HG03378 (cell line): ENCODE results near the gene CALHM4.

Experiments used
- ATAC-seq: cut with Tn5 transposase; IDR thresholded peaks from one replicate; pipeline ENCODE4 v1.9.1; 2021; ENCODE audit warnings: mild to moderate bottlenecking, moderate library complexity; ENCODE audit not compliant: unreplicated experiment

Gene CALHM4

DNA sequence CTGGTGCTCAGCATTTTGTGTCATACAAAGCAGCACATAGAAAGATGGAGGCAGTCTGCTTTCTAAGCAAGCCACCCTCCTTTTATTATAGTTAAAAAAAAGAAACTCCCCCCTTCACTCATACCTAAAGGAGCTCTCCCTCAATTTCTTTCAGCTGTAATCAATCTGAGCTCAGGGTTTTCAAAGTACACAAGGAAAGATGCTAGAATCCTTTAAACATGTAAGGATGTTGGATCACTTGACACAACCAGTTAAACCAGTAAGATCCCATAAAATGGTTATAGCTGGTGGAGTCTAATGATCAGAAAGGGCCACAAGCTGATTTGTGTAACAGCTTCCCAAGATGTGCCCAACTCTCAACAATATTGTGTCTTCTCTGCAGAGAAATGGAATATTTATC, at the start of gene CALHM4:
TSS of gene CALHM4 (plus strand) at position 301 of the 400 bp plus-strand sequence. CDS start at position 344, 43 bp downstream.
- ATAC-seq, result no peak

GRCh38 chr6:116507324-116507723, 46.2 kb upstream of the CALHM4 start:
- ATAC-seq, result no peak

DNA sequence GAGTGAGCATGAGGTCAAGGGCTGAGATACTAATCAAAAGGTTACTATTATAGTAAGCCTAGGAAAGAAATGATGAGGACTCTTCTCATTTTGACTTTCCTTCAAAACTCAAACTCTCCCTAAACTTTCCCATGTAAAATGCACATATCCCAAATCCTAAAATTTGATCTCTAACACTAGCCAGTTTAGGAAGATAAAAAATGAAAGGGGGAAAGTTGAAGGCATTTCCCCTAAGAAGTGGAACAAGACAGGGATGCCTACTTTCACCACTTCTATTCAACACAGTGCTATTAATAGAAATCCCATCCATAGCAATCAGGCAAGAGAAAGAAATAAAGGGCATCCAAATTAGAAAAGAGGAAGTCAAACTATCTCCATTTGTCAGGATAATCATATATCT, 45.0 kb upstream of the CALHM4 start:
- no peak for ATAC-seq

- ATAC-seq, result no peak
These were observed 42.0 kb upstream of the CALHM4 start, which contains the start of gene CALHM5 for GRCh38 chr6:116511424-116512110. Gene CALHM5 (plus strand): TSS chr6:116511639. CDS start chr6:116511697, 58 bp downstream.

- no peak for ATAC-seq
These were observed 41.4 kb upstream of the CALHM4 start for GRCh38 chr6:116512111-116512559.

GRCh38 chr6:116512734-116513133, 40.8 kb upstream of the CALHM4 start:
- no peak for ATAC-seq

DNA sequence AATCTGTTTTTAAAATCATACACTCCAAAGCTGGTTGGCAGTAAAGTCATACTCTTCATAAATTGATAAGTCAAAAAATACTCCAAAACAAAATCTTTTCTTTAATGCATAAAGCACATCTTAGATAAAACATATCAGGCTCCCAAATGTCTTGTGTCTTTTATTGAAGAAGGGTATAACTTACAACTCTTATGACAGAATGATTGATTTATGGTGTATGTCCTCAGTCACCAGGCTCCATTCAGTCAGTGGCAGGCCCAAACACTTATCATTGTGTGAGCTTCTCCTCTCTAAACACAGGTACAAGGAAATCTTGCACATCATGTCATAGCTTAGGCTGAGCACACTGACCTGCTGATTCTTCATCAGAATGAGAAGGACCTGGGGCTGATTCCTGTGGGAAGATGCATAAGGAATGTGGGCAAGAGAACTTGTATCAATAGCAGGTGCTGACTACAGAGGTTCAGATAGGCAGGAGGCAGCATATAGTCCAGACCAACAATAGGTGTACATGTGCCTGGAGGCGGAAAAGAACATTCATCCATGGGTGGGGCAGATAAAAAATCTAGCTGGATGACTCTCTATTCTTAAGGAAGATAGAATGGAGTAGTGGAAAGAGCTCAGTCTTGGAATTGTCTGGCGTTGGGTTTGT, 40.2 kb upstream of the CALHM4 start:
- ATAC-seq, result no peak

- ATAC-seq, result no peak
These were observed 39.4 kb upstream of the CALHM4 start for GRCh38 chr6:116514111-116514510.

GRCh38 chr6:116515141-116515540, 38.4 kb upstream of the CALHM4 start:
- no peak for ATAC-seq

GRCh38 chr6:116518621-116519368, 34.8 kb upstream of the CALHM4 start:
- ATAC-seq, result no peak

- ATAC-seq, result no peak
These were observed 30.7 kb upstream of the CALHM4 start for GRCh38 chr6:116522896-116523295.

DNA sequence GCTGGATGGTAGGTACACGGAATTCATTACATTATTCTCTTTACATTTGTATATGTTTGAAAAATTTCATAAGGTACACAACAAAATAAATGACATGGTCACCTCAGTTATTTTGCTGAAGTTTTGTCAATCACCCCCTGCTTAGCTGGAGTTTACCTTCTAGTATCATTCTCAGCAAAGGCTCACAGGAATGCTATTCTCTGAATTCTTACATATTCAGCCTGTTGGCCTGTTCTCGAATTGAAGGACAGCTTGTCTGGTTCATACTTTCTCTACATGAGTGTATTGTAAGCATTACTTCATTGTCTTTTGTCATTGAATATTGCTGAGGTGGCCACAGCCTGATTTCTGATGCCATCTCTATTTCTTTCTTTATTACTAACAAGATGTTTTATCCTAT, 29.3 kb upstream of the CALHM4 start:
- ATAC-seq, result no peak

DNA sequence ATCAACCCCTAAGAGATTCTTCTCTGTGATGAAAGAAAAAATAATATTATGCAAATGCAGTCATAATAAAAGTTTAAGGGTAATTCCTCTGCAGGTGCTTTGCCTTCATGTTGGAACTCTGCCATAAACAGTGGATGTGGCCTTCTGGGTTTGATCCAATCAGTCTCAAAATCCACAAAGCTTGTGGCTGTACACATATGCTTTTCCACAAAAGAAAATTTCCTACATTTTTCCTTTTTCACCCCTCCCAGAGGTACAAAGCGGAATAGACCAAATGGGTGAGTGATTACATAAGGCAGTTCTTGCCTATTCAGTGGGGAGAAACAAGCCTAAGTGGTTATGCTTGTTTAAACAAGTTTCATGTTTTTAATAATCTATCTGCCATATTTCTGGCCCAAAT, 25.4 kb upstream of the CALHM4 start:
- no peak for ATAC-seq

- no peak for ATAC-seq
These were observed 24.8 kb upstream of the CALHM4 start for GRCh38 chr6:116528780-116529179.

DNA sequence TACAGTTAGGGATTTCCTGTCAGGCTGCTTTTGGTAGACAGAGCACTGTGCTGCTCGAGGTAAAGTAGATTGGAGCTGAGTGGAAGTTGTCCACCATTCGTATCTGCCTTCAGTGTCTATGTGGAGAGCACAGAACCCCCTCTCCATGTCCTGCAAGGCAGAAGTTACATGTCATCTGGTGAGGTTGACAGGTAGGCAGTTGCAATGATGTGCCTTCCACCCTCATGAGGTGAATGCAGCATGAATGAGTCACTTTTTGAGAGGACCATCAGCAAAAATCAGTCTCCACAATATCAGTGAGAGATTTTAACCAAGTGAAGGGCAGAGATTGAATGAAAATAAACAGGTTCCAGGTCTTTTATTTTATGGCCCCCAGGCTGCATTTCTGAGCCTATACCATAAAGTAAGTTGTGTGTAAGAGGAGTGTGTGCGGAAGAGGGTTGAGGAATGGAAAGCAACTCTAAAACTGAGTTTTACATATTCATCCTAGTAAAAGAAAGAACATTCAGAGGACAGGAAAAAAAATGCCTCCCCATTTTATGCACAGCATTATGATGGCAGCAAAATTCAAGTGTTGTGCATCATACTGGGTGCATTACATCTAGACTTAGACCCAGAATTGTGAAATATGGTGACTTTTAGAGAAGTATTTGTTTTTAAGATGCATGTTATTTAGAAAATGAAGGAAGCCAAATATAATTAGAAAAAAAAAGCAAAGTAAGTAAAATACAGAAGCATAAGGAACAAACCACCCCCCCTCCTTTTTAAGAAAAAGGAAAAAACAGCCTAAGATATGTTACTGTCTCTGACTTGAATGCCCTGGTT, 23.9 kb upstream of the CALHM4 start:
- ATAC-seq, result no peak

DNA sequence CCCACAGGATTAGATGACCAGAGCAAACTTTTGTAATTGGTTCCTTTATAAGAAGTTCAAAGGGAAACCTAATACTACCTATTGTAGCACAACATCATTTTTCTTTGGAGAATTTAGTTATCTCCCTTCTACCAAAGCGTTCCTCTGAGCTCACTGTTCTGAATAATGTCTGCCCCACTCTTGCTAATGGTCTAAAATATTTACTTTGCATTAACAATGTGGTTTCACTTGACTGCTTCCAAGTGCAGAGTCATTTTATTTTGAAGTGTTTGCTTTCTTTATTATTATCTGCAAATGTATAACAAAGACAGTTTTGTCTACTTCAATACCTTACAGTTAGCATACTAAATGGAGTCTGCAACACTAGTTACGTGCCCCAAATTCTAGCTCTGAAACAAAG, 23.1 kb upstream of the CALHM4 start:
- ATAC-seq, result no peak

GRCh38 chr6:116531675-116532570, 21.6 kb upstream of the CALHM4 start:
- peak; percentile 83 for ATAC-seq

DNA sequence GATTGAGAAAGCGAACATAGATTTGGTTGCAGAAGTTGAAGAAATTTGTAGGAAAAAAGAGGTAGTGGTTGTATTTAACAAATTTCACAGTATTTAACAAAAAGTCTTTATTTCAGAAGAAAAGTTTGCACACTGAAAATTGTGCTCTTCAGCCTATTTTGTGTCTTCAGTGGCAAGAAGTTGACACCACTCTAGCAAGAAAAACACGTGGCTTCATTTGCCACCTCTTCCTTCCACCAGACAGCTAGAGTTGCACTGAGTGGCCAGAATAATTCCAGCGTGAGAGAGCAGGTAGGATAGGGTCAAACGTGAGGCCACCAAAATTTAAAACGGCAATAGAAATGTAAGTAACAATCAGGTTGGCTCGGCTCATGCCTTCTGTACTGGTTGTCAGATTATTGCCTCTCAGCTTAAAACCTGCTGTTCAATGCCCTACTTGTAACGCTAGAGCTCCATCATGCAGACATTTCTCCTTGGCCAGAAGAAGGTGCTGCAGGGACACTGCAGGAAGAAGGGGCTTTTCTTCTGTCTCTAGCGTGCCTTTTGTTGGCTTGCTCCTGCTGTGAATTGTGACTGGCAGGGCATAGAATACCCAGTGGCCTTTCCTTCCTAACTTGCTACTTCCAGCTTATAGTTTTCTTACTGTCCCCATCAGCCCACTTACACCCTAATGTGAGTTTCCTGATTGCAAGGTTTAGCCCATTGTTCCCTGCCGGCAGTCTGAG, 20.2 kb upstream of the CALHM4 start:
- no peak for ATAC-seq

DNA sequence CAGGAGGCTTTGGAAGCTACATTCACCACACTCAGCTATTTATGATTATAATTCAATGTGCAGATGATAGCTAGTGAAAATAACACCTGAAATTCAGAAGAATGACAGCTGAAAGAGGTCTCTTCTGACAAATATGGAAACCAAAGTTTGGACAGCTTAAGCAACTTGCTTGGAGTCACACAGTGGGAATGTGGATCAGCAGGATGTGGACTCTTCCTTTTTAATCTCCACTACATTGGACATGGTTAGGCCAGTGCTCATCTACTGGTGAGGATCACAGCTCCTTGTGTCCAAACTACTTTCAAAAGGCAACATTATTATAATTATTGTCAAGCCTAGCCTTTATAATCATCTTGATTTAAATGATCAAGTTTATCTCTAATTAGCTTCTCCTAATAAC, 18.4 kb upstream of the CALHM4 start:
- no peak for ATAC-seq
